ENCODE results near the gene ZFP14.
"Not testable (repeated sequence)": the region's sequence is repeated elsewhere in the genome, so short reads cannot be mapped to it uniquely, and the experiment has no call there.

ZFP14 gene

GRCh38 chr19:36330216-36330615 lies 48.8 kb downstream of the ZFP14 start:
- TF ChIP-seq CTCF (IDR thresholded peaks at IDR 0.05; ENCODE audit: low read length, missing control alignments), result no peak
- no peak overlapping the region for H3K4me3 ChIP-seq (replicated peaks; ENCODE audit: low read depth, low read length)
- no peak for DNase-seq (ENCODE audit: low read depth)

- DNase-seq (ENCODE audit: low read depth); H3K4me3 ChIP-seq (replicated peaks; ENCODE audit: low read depth, low read length): not testable (repeated sequence)
Observed at GRCh38 chr19:36329534-36329933, 49.5 kb downstream of the ZFP14 start.

- not testable (repeated sequence) for DNase-seq (ENCODE audit: low read depth)
Observed at GRCh38 chr19:36326649-36327048, 52.4 kb downstream of the ZFP14 start.

GRCh38 chr19:36315164-36315563 lies 63.8 kb downstream of the ZFP14 start:
- not testable (repeated sequence) for DNase-seq (ENCODE audit: low read depth); H3K4me3 ChIP-seq (replicated peaks; ENCODE audit: low read depth, low read length)

More at GRCh38 chr19:36326649-36327048, 52.4 kb downstream of the ZFP14 start:
- H3K4me3 ChIP-seq (replicated peaks; ENCODE audit: low read depth, low read length), result not testable (repeated sequence)

GRCh38 chr19:36314053-36314452 lies 64.9 kb downstream of the ZFP14 start:
- DNase-seq (ENCODE audit: low read depth); H3K4me3 ChIP-seq (replicated peaks; ENCODE audit: low read depth, low read length): not testable (repeated sequence)

GRCh38 chr19:36311098-36311760 lies 67.8 kb downstream of the ZFP14 start:
- DNase-seq (ENCODE audit: low read depth); H3K4me3 ChIP-seq (replicated peaks; ENCODE audit: low read depth, low read length): not testable (repeated sequence)

GRCh38 chr19:36310416-36310990 lies 68.5 kb downstream of the ZFP14 start:
- not testable (repeated sequence) for DNase-seq (ENCODE audit: low read depth)

GRCh38 chr19:36309759-36310158 lies 69.2 kb downstream of the ZFP14 start:
- DNase-seq (ENCODE audit: low read depth); H3K4me3 ChIP-seq (replicated peaks; ENCODE audit: low read depth, low read length): not testable (repeated sequence)

More at GRCh38 chr19:36310416-36310990, 68.5 kb downstream of the ZFP14 start:
- H3K4me3 ChIP-seq (replicated peaks; ENCODE audit: low read depth, low read length), result not testable (repeated sequence)

- not testable (repeated sequence) for DNase-seq (ENCODE audit: low read depth); H3K4me3 ChIP-seq (replicated peaks; ENCODE audit: low read depth, low read length)
Observed at GRCh38 chr19:36309309-36309708, 69.7 kb downstream of the ZFP14 start.

- not testable (repeated sequence) for DNase-seq (ENCODE audit: low read depth)
Observed at GRCh38 chr19:36292317-36292716, 86.7 kb downstream of the ZFP14 start.

More at GRCh38 chr19:36292317-36292716, 86.7 kb downstream of the ZFP14 start:
- H3K4me3 ChIP-seq (replicated peaks; ENCODE audit: low read depth, low read length), result not testable (repeated sequence)
